Uterus (tissue), 4 donors: ENCODE measurements around the gene FAM53C. TPM values are rescaled to one million over a fixed set of nuclear protein-coding genes. Genes with fewer than 3 reads are reported as not detected.

Experiments used
- DNase-seq, 2 donors: peaks; one replicate each; pipeline ENCODE4 v3.0.0-alpha.2; 2019 to 2020
- H3K27ac ChIP-seq, 2 donors: fragments of 200-600 bp; sonication (generic); 1 replicate in 1 of 2; 2 replicates in 1 of 2; pipeline ENCODE4 v1.5.1; 2016 to 2018
- H3K27me3 ChIP-seq, 2 donors: fragments of 200-600 bp; sonication (generic); one replicate each; pipeline ENCODE4 v1.5.1; 2018 to 2019; ENCODE audit warnings: control low read depth in 1 of 2
- H3K36me3 ChIP-seq, 2 donors: fragments of 200-600 bp; sonication (generic); one replicate each; pipeline ENCODE4 v1.5.1; 2019; ENCODE audit warnings: control low read depth in 1 of 2
- H3K4me1 ChIP-seq, 2 donors: fragments of 200-600 bp; sonication (generic); one replicate each; pipeline ENCODE4 v1.5.1; 2018 to 2019; ENCODE audit warnings: control low read depth in 1 of 2
- H3K4me3 ChIP-seq, 2 donors: fragments of 200-600 bp; sonication (generic); 1 replicate in 1 of 2; 2 replicates in 1 of 2; pipeline ENCODE4 v1.5.1; 2018 to 2019; ENCODE audit warnings: mild to moderate bottlenecking in 1 of 2
- H3K9me3 ChIP-seq, 2 donors: fragments of 200-600 bp; sonication (generic); one replicate each; pipeline ENCODE4 v1.5.1; 2019; ENCODE audit warnings: control low read depth in 1 of 2
- CTCF ChIP-seq, 4 experiments: fragments of 200-600 bp in 2 of 4; fragments of 450-650 bp in 2 of 4; sonication (generic) in 2 of 4; IDR thresholded peaks; one replicate each; pipeline ENCODE4 v1.5.1; 2016 to 2019; ENCODE audit warnings: antibody characterized with exemption in 4 of 4, mild to moderate bottlenecking in 2 of 4, moderate library complexity in 1 of 4
- POLR2A ChIP-seq, 2 donors: fragments of 450-650 bp; IDR thresholded peaks; one replicate each; pipeline ENCODE4 v1.6.1; 2016; ENCODE audit warnings: antibody characterized with exemption in 2 of 2, mild to moderate bottlenecking in 1 of 2, moderate library complexity in 1 of 2
- intact Hi-C: fragments of 100-400 bp; cut with DNase I; formaldehyde crosslinking; loops from one replicate; pipeline ENCODE4 v1.15.1; 2023; ENCODE audit warnings: low total_unique reads
- total RNA-seq, 4 donors: library from RNA; depleted of rRNA in 3 of 4; stranded (reverse); fragments of >200 nt in 3 of 4; gene quantifications; one replicate each; pipeline versions ENCODE4 v1.1.0 to v1.2.4, GENCODE V29; 2014 to 2023
- donor health status: DM: yes; HTN: yes; CAD: no.

Gene FAM53C
- total RNA-seq, 4 donors from 2014 or later, result 20.0 to 54.4 (median 26.4) TPM

- DNase-seq, result no peak
- TF ChIP-seq CTCF (IDR thresholded peaks at IDR 0.05), result no peak
- no peak for TF ChIP-seq POLR2A (IDR thresholded peaks at IDR 0.05)
- no peaks in the 10 kb centered on the region for H3K9me3 ChIP-seq
- peak overlapping the region in 1 of 2 donors; percentile 100 for H3K27ac ChIP-seq
- H3K4me1 ChIP-seq, result peaks cover 5 to 6% of the 10 kb centered on the region in 2 donors
- no peaks in the 10 kb centered on the region for H3K27me3 ChIP-seq
- no peak overlapping the region for H3K4me3 ChIP-seq
- intact Hi-C loops, result no loop called here
- H3K36me3 ChIP-seq, result no peaks in the 10 kb centered on the region
Observed at GRCh38 chr5:138340008-138340407, 1.9 kb downstream of the FAM53C start.

GRCh38 chr5:138344887-138345622, 7.0 kb downstream of the FAM53C start:
- H3K27ac ChIP-seq, result no peak overlapping the region
- no peak for DNase-seq
- intact Hi-C loops, result no loop called here
- H3K4me3 ChIP-seq, result no peak overlapping the region
- no peaks in the 10 kb centered on the region for H3K36me3 ChIP-seq
- H3K9me3 ChIP-seq, result no peaks in the 10 kb centered on the region
- H3K27me3 ChIP-seq, result no peaks in the 10 kb centered on the region
- H3K4me1 ChIP-seq, result no peaks in the 10 kb centered on the region
- TF ChIP-seq CTCF (IDR thresholded peaks at IDR 0.05), result no peak
- no peak for TF ChIP-seq POLR2A (IDR thresholded peaks at IDR 0.05)

GRCh38 chr5:138346889-138347288, 8.8 kb downstream of the FAM53C start:
- TF ChIP-seq POLR2A (IDR thresholded peaks at IDR 0.05) (no peak), CTCF (IDR thresholded peaks at IDR 0.05) (no peak)
- Histone ChIP-seq H3K36me3 (no peaks in the 10 kb centered on the region), H3K4me1 (no peaks in the 10 kb centered on the region), H3K4me3 (no peak overlapping the region), H3K27me3 (no peaks in the 10 kb centered on the region), H3K27ac (no peak overlapping the region), H3K9me3 (no peaks in the 10 kb centered on the region)
- no peak for DNase-seq
- intact Hi-C loops, result no loop called here

- intact Hi-C loops, result no loop called here
- Histone ChIP-seq H3K4me1 (peaks cover 1 to 12% of the 10 kb centered on the region in 2 donors), H3K36me3 (no peaks in the 10 kb centered on the region), H3K27ac (no peak overlapping the region), H3K27me3 (no peaks in the 10 kb centered on the region), H3K9me3 (no peaks in the 10 kb centered on the region), H3K4me3 (no peak overlapping the region)
- no peak for DNase-seq
- no peak for TF ChIP-seq CTCF (IDR thresholded peaks at IDR 0.05)
- TF ChIP-seq POLR2A (IDR thresholded peaks at IDR 0.05), result no peak
Observed at GRCh38 chr5:138349852-138350562, 11.9 kb downstream of the FAM53C start.

GRCh38 chr5:138350563-138350890, 12.5 kb downstream of the FAM53C start:
- intact Hi-C loops, result no loop called here
- TF ChIP-seq POLR2A (IDR thresholded peaks at IDR 0.05), result no peak
- no peak for TF ChIP-seq CTCF (IDR thresholded peaks at IDR 0.05)
- Histone ChIP-seq H3K9me3 (no peaks in the 10 kb centered on the region), H3K4me3 (no peak overlapping the region), H3K36me3 (no peaks in the 10 kb centered on the region), H3K27me3 (no peaks in the 10 kb centered on the region), H3K4me1 (peaks cover 6 to 17% of the 10 kb centered on the region in 2 donors), H3K27ac (no peak overlapping the region)
- DNase-seq, result no peak
